BJ (cell line): Measurements from ENCODE around the gene CNNM2. TPM values are rescaled to one million over a fixed set of nuclear protein-coding genes. Genes with fewer than 3 reads are reported as not detected.

Experiments
- CTCF ChIA-PET: fragments of 350-600 bp; formaldehyde crosslinking; extraction: SDS; loops from one replicate; lab custom pipeline; 2021; ENCODE audit warnings: antibody characterized with exemption, inconsistent platforms; lab: Yijun Ruan, JAX
- POLR2A ChIA-PET: fragments of 300-600 bp; sonication (Branson Sonifier 250); formaldehyde crosslinking; extraction: SDS; loops from one replicate; lab custom pipeline; 2021; ENCODE audit warnings: antibody characterized with exemption; lab: Charles Lee
- DNase-seq: peaks from one replicate; pipeline ENCODE4 v3.0.0-alpha.2; 2011; ENCODE audit warnings: low read depth
- H3K27me3 ChIP-seq: 2 replicates; pipeline ENCODE4 v1.6.0; 2011; ENCODE audit warnings: low read length; ENCODE audit not compliant: control insufficient read depth, insufficient read depth
- H3K36me3 ChIP-seq: 2 replicates; pipeline ENCODE4 v1.5.1; 2011; ENCODE audit warnings: low read length; ENCODE audit not compliant: control insufficient read depth, insufficient read depth
- H3K4me3 ChIP-seq: 2 replicates; pipeline ENCODE4 v1.5.1; 2011; ENCODE audit warnings: low read depth, mild to moderate bottlenecking, control low read depth, low read length
- CTCF ChIP-seq: IDR thresholded peaks from 2 replicates; pipeline ENCODE4 v1.5.1; 2011; ENCODE audit warnings: low read depth, mild to moderate bottlenecking, control low read depth, inconsistent platforms, low read length, moderate library complexity; ENCODE audit not compliant: insufficient read depth
- polyA plus RNA-seq: library from polyadenylated mRNA; depleted of rRNA; stranded (reverse); fragments of >200 nt; gene quantifications from 2 replicates; pipeline ENCODE4 v1.2.3, GENCODE V29; 2011

The CNNM2 gene
- polyA plus RNA-seq, 1 experiment = 3.7 TPM

- H3K27me3 ChIP-seq = no peaks in the 10 kb centered on the region
These were observed 23.5 kb upstream of the CNNM2 start for GRCh38 chr10:102894466-102895213.

GRCh38 chr10:102900006-102900405 lies 18.1 kb upstream of the CNNM2 start:
- ChIA-PET POLR2A (no interaction called here), CTCF (interaction anchor here (2.3 to 12.7 kb wide), 4 partner anchors 14 to 223 kb away, joined by 11 to 168 read pairs (median 52); partner anchors contain the start of genes CNNM2 and CYP17A1)

More at GRCh38 chr10:102894466-102895213, 23.5 kb upstream of the CNNM2 start:
- no peak for DNase-seq
- no peak for TF ChIP-seq CTCF
- Histone ChIP-seq H3K36me3 (no peaks in the 10 kb centered on the region), H3K4me3 (no peak overlapping the region)
- POLR2A ChIA-PET = no interaction called here
- CTCF ChIA-PET = interaction anchor here (12.7 kb wide), 1 partner anchor 61 kb away, joined by 168 read pairs; the partner anchor contains the start of gene CYP17A1

DNA sequence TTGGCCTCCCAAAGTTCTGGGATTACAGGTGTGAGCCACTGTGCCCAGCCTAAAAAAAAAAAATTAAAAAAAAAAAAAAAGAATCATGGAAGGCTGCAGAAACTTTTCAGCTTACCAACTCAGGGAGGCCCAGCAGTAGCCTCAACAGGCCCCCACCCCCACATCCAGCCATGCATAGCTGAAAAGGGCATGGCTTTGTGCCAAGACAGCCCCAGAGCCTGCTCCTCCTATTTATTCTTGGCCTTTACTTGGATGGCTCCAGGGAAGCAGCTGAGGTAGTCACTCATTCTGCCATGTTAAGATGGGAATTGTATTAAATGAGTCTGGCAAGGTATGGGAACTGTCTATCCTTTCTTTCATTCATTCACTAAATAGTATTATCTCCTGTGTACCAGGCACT lies 13.7 kb upstream of the CNNM2 start:
- H3K36me3 ChIP-seq = no peaks in the 10 kb centered on the region
- no peak for TF ChIP-seq CTCF
- H3K4me3 ChIP-seq = no peak overlapping the region
- POLR2A ChIA-PET = no interaction called here
- CTCF ChIA-PET = interaction anchor here (1.2 to 12.7 kb wide), 4 partner anchors 10 to 337 kb away, joined by 5 to 168 read pairs (median 32); partner anchors contain the start of genes CNNM2 and CYP17A1
- DNase-seq = no peak
- no peaks in the 10 kb centered on the region; the same call in 1 of the 2 replicates for H3K27me3 ChIP-seq

More at GRCh38 chr10:102900006-102900405, 18.1 kb upstream of the CNNM2 start:
- no peak for TF ChIP-seq CTCF
- H3K4me3 ChIP-seq = no peak overlapping the region
- H3K36me3 ChIP-seq = no peaks in the 10 kb centered on the region
- H3K27me3 ChIP-seq = no peaks in the 10 kb centered on the region
- no peak for DNase-seq

DNA sequence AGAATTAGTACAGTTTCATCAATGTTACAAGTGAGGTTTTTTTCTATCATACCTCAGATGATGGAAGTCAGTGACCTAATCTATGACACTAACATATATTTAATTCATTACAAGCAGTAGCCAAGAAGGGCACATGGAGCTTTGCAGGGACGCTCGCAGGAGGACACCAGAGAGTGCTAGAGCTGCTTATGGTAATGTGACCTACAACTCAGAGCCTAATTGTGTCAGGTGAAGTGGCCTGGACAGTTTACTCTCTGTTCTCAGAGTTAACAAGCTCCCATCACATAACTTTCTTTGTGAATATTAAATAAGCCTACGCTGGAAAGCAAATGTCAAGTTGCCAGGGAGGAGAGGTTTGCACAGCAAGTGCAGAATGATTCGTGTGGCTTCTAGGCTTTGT lies 11.6 kb upstream of the CNNM2 start:
- no peak for DNase-seq
- no peak for TF ChIP-seq CTCF
- Histone ChIP-seq H3K36me3 (no peaks in the 10 kb centered on the region), H3K27me3 (no peaks in the 10 kb centered on the region; the same call in 1 of the 2 replicates), H3K4me3 (no peak overlapping the region)
- CTCF ChIA-PET = interaction anchor here (1.4 kb wide), 1 partner anchor 73 kb away, joined by 3 read pairs; no protein-coding TSS in a partner anchor
- POLR2A ChIA-PET = no interaction called here

GRCh38 chr10:102914781-102915180 lies 3.3 kb upstream of the CNNM2 start:
- CTCF ChIA-PET = interaction anchor here (0.8 to 8.6 kb wide), 3 partner anchors 12 to 156 kb away, joined by 3 to 57 read pairs (median 4); no protein-coding TSS in a partner anchor
- no peak for TF ChIP-seq CTCF
- no peaks in the 10 kb centered on the region for H3K36me3 ChIP-seq

More at GRCh38 chr10:102914781-102915180, 3.3 kb upstream of the CNNM2 start:
- POLR2A ChIA-PET = no interaction called here
- Histone ChIP-seq H3K4me3 (no peak overlapping the region), H3K27me3 (peaks cover 3% of the 10 kb centered on the region)
- no peak for DNase-seq
